Mesenteric fat pad (tissue), 1 donor: ENCODE results near the gene TMEM39B. TPM values are rescaled to one million over a fixed set of nuclear protein-coding genes. Genes with fewer than 3 reads are reported as not detected.

Experiments used
- microRNA-seq: library from miRNA; unstranded; fragments of <30 nt; microRNA quantifications from one replicate; pipeline ENCODE4 v1.2.0, GENCODE V29; 2020; ENCODE audit warnings: borderline number of aligned reads
- total RNA-seq: library from RNA; stranded (reverse); fragmentation: NEBNext Ultra II Directional; extraction: Animal tissue kit (Norgen Biotek cat#: 25700); gene quantifications from one replicate; pipeline ENCODE4 v1.2.1, GENCODE V29; 2021
- donor health status: DM: yes; HTN: yes; CAD: no.

Gene TMEM39B
- total RNA-seq, 1 donor from 2014 or later, result 15.6 TPM

Small RNA genes lying within 50 kb of the gene (microRNA-seq; reads per million reads assigned to microRNA genes)
- not detected for gene MIR5585

Other genes with a start within 250 kb of the TMEM39B start
- 472 TPM for gene PTP4A2, start 134.6 kb upstream of the TMEM39B start, total RNA-seq
- gene KHDRBS1, start 59.1 kb upstream of the TMEM39B start, total RNA-seq, result 80.1 TPM
- 73.7 TPM for gene KPNA6, start 35.1 kb downstream of the TMEM39B start, total RNA-seq
- gene TXLNA, start 106.7 kb downstream of the TMEM39B start, total RNA-seq, result 54.5 TPM
- 3.5 TPM for gene CCDC28B, start 127.7 kb downstream of the TMEM39B start, total RNA-seq
- 0.67 TPM for gene IQCC, start 132.7 kb downstream of the TMEM39B start, total RNA-seq
- not detected for gene DCDC2B, start 136.2 kb downstream of the TMEM39B start, total RNA-seq
- 18.4 TPM for gene TMEM234, start 149.4 kb downstream of the TMEM39B start, total RNA-seq
- gene EIF3I, start 149.5 kb downstream of the TMEM39B start, total RNA-seq, result 160 TPM
- gene FAM167B, start 174.3 kb downstream of the TMEM39B start, total RNA-seq, result 7.5 TPM
- 1.8 TPM for gene LCK, start 178.3 kb downstream of the TMEM39B start, total RNA-seq
- 32.3 TPM for gene HDAC1, start 219.1 kb downstream of the TMEM39B start, total RNA-seq